Activated naive CD4-positive, alpha-beta T cell (primary cell): ENCODE data around the gene BAG1.
A peak's percentile ranks its signal among the peaks of the same experiment; 100 is the strongest.

Source experiments
- DNase-seq, 4 experiments: peaks; one replicate each; lab custom pipeline; 2025; lab: John Stamatoyannopoulos, UW

BAG1 gene

DNA sequence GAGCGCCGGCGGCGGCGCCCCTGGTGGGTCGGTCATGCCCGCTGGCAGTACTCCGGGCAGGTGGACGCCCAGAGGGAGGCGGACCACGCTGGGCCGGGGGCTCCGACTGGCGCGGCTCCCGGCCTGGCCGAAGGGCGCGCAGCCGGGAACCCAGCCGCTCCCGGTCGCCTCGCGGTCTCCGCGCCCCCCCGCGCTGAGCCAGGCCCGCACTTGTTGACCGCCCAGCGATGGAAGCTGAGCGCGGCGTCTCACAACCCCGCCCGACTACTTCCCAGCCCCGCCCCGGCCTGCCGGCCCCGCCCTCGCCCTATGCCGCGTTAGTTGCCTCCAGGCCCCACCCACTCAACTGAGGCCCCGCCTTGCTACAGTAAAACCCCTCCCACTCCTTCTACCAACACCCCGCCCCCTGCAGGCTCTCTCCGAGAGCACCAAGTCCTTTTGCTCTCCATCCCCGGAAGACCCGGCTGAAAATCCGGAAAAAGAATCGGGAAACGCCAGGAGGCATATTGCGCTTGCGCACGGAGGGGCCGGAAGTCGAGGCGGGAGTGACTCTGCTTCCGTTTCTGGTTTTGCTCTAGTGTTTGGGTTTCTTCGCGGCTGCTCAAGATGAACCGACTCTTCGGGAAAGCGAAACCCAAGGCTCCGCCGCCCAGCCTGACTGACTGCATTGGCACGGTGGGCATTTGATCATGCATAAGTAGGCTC, at the start of gene BAG1, which contains the start of gene CHMP5:
Gene BAG1, minus strand, starts transcription at position 236 of the 705 bp plus-strand sequence.
Gene CHMP5, plus strand, starts transcription at position 577 of the 705 bp plus-strand sequence. Its CDS starts 30 bp downstream, at position 607.
- peak; percentile 96 to 99 (median 99) for DNase-seq

DNA sequence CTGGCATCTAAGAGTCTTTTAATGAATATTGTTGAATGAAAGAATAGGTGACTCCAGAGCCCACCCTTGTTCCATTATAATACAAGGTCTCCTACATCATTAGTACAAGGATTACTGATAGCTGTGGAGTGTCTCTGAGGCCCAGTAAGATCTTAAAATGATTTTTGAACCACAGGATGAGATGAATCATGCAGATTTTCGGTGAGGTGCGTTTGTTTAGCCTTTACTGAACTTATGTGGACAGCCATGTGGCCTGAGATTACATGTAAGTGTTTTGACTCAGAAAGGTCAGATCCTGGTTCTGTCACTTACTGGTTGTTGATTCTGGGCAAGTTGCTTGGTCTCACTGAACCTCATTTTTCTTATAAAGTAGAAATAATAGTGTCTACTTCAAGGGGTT, 47.4 kb upstream of the BAG1 start:
- no peak for DNase-seq

DNA sequence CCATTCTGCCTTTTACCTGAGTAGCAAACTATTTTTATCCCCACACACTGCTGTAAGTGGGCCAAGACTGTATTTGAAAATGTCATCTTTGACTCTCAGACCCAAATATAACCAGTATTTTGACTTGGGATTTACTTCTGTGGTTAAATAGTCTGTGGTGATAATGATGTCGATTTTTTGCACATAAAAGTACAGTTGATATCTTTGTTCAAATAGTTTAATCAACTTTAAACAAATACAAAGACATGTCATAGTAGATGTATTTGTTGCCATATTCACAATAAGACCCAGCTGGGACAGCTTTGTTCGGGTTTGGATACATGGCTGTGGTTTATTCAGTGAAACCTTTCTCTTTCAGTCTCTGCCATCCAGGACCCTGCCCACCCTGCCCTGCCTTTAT, 46.2 kb upstream of the BAG1 start:
- no peak for DNase-seq

DNA sequence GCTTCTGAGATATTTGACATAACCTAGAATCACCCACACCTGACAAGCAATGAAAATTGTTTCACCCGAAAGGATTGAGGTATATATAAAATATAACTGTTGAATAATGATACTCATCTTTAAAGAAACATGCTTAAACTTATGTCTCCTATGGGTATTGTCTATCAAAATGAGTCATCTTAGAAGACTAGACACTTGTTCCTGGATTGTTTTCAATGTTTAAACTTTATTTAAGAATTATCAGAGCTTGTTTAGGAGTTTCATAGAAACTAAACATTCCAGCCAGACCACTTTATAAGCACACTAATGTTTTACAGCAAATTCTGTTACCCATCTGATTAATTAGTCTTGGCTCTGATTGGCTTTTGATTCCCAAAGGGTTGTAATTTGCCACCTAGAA, 45.4 kb upstream of the BAG1 start:
- DNase-seq = no peak

DNA sequence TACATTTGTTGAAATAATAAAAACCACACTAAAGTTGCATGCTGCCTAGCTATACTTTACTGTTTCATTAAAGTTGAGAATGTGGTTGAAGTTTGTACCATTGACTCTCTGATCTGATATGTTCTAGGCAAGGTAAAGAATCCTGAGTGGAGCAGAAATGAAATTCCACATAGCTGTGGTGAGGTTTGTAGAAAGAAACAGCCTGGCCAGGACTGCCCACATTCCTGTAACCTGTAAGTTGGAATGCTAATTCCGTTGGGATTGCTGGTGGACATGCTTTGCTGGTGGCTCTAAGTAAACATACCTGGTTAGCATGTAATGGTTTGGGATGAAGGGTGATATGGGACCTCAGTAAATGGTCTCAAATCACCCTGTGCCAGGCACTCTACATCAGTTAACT, 42.6 kb upstream of the BAG1 start:
- no peak for DNase-seq

DNA sequence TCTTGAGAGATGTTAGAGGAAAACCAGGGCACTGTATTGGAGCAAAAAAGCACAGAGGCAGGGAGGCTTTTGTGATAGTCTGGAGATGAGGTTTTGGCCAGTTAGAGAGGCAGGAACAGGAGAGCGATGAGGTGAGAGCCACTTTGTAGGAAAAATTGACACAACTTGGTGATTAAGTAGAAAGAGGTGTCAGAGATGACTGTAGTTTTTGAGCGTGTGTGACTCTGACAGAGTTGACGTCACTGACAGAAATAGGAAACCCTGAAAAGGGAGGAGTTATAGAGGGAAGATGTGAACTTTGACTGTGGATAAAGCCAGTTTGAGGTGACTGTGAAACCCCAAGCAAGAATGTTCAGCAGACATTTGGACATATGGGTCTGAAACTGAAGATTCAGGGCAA, 41.5 kb upstream of the BAG1 start:
- DNase-seq = no peak

DNA sequence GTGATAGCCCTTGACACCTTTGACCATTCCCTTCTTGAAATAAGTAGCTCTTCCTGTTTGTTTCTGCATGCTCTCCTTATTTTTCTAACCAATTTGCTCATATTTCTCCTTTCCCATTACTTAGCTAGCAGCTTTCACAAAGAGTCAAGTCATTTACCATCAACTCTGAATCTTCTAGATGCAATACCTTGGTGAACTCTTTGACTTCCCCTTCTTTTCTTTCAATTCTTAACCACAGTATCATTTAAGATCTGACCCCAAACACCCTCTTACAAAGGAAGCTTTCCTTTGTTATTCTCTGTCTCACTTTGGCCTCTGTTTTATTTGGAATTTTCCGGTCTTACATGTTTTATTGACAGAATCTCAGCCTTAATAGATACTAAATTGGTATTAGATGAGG, 39.9 kb upstream of the BAG1 start:
- no peak for DNase-seq

DNA sequence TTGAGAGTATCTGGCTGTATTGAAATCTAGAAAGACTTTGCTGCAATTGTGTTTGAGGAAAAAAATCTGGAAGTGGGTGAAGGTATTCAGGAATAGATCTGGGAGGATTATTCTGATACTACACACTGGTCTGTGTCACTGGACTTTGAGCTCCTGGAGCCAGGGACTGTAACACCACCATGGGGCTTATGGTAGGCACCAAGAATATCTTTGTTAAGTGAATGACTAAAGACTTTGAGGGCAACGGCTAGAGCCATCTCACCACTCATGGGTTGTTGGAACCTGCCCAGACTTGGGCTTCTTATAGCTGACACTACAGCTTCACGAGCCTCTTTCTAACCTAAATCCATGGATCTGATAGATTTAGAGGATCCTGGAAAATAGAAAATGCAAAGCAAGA, 36.0 kb upstream of the BAG1 start:
- no peak for DNase-seq

DNA sequence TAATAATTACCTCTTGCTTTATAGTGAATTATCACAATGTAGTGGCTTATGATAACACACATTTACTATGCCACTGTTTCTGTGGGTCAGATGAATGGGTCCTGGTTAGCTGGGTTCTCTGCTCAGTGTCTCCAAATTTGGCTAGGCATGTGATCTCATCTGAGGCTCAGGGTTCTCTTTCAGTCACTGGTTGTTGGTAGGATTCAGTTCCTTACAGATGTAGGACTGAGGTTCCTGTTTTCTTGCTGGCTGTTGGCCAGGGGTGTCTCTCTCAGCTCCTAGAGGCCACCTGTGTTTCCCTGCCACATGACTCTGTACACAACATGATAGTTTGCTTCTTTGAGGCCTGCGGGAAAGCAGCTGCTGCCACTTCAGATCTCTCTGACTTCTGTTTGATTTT, 32.9 kb upstream of the BAG1 start:
- DNase-seq = no peak

DNA sequence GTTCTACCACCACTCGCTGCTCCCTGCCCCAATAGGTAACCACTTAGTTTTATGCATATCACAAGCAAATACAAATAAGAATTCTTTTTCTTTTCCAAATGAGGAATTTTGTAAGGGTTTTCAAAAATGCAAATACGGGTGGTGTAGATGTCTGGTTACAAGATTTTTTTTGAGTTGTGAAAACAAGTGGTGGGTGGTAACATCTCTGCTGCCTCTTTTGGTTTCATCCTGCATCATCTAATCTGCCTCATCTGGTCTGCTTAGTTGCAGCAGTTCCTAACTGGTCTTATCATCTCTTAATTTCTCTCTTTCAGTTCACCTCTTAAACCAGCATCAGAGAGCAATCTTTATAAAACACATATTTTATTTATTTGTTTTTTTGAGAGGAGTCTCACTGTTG, 31.1 kb upstream of the BAG1 start:
- no peak for DNase-seq

DNA sequence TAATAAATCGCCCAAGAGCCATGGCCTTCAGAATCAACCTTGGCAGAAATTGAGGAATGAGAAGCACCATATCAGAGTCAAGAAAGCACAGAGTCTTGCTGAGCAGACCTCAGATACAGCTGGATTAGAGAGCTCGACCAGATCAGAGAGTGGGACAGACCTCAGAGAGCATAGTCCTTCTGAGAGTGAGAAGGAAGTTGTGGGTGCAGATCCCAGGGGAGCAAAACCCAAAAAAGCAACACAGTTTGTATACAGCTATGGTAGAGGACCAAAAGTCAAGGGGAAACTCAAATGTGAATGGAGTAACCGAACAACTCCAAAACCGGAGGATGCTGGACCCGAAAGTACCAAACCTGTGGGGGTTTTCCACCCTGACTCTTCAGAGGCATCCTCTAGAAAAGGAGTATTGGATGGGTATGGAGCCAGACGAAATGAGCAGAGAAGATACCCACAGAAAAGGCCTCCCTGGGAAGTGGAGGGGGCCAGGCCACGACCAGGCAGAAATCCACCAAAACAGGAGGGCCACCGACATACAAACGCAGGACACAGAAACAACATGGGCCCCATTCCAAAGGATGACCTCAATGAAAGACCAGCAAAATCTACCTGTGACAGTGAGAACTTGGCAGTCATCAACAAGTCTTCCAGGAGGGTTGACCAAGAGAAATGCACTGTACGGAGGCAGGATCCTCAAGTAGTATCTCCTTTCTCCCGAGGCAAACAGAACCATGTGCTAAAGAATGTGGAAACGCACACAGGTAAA, 30.3 kb upstream of the BAG1 start:
- no peak for DNase-seq

DNA sequence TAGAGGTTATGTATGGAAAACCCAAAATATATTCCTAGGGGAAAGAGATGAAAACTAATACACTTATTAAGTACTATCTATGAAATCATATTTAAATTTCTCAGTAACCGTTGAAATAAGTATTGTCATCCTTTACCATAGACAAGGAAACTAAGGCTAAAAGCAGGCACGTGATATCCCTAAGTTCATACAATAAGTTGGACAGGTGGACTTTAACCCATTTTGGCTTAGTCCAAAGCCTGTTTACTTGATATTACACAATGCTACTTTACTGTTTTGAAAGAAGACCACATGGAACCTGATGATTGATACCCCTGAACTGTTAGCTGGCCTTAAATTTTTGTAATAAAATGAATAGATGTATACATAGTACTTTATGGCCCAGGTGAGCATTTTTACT, 29.3 kb upstream of the BAG1 start:
- no peak for DNase-seq

DNA sequence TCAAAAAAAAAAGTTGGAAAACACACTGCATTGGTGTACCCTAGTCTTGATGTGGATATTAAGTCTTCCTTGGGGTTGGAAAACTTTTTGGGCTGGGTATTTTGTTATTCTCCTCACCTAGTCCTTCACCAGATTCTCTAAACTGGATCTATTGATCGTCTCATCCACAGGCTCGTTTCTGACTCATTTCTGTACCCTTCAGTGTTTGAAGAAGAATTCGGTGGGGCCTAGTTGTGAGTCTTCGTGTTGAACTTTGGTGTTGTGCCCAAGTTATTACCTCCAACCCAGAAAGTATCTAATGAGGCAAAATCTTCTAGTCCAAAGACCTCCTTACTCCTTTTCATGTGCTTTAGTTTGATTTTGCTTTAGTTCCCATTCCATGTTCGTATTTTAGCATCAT, 27.4 kb upstream of the BAG1 start:
- no peak for DNase-seq

DNA sequence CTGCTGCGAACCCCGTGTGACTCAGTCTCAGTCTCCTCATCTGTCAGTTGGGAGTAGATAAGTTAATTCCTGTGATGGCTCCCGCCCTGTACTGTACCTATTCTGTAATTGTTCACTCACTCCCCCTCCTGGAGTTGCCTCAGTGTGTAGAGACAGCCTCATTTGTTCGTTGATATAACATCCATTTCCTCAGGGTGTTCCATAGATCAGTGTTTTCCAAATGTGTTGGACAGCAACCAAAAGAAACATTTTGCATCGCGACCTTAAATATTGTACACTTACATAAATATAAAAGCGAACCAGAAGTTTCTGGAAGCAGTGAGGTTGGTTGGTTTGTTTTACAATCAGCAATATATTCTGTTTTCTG, 26.5 kb upstream of the BAG1 start:
- no peak for DNase-seq

DNA sequence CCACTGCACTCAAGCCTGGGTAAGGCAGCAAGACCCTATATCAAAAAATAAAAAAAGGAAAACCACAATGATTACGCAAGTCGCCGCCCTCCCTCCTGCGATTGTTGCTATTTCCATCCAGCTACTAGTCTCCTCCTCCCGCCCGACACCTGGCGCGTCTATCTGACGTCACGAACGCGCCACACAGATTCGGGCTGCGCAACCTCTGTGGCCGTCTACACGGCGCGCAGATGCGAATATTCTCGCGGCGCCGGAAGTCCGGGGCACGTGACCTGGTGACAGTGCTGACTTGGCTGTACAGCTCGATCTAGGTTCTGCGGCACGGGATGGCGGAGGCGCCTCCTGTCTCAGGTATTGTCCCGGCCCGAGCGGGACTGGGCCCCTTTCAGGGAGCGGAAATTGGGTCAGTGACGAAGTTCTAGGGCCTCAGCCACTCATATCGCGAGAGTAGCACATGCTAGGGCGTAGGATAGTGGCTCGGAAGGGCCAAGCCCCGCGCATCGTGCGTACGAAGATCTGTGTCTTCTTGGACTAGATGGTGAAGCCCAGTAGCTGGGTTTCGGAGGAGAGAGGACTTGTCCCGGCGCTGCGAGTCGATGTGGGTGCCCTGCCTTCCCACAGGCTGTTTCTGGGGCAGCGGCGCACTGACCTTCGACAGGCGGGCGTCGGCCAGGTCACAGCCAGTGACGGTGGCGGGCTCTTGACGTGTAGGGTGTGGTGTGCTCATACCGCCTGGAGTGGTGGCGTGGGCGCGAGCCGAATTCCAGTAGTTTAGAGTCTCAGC, 25.9 kb upstream of the BAG1 start, which contains the start of gene NFX1:
Gene NFX1, plus strand, starts transcription at position 270 of the 784 bp plus-strand sequence. Its CDS starts 57 bp downstream, at position 327.
- DNase-seq = peak; percentile 93 to 98 (median 96)

DNA sequence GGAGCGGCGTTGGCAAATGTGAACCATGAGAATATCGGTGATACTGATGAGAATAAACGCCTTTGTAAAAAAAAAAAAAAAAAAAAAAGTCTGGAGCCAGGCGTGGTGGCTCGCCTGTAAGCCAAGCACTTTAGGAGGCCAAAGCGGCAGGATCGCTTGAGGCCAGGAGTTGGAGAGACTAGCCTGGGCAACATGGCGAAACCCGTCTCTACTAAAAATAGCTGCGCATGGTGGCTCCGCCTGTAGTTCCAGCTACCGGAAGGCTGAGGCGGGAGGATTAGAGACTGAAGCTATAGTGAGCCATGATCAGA, 25.4 kb upstream of the BAG1 start:
- DNase-seq = no peak

DNA sequence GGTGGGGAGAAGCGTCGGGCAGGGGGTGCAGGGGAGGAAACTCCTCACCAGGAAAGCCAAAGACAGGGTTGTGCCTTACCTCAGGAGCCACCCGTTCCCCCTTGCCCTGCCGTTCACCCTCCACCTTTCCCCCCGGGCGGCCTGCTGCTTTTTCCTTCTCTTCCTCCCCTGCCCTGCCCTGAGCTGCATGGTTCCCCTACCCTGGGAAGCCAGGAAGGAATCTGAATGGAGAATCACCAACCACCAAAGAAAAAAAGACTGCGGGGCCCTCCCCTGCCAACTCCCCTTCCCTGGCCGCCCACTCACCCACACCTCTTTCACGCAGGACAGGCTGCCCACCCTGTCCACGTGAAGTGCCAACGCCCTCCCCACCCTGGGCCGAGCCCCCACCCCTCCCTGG, 25.0 kb upstream of the BAG1 start:
- no peak for DNase-seq

DNA sequence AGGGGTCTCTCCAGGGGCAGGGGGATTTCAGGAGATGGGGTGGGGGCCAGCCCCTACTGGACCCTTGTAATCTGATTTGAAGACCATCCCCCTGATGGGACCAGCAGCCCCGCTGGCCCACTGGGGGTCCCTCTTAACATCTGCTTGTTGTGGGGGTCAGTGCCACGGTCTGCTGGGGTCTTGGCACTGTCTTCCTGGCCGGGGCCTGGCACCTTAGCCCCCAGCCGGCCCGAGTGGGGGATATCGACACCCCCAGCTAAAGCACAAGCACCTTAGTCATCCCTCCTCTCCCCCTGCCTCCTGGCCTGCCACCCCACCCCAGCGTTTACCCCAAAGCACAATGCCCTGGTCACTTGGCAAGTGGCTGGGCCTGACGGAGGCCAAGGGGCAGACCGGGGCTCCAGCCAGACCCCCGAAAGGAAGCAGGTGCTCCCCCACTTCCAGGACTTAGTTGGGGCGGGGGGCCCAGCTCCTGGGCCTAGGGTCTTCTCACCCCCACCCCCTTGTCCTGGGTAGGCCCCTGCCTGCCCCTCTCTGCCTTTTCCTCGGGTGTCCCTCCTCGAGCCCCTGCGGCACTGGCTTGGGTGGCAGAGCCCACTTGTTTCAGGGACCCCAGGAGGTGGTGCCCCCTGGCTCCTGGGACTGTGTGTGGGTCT, 24.4 kb upstream of the BAG1 start:
- no peak for DNase-seq

DNA sequence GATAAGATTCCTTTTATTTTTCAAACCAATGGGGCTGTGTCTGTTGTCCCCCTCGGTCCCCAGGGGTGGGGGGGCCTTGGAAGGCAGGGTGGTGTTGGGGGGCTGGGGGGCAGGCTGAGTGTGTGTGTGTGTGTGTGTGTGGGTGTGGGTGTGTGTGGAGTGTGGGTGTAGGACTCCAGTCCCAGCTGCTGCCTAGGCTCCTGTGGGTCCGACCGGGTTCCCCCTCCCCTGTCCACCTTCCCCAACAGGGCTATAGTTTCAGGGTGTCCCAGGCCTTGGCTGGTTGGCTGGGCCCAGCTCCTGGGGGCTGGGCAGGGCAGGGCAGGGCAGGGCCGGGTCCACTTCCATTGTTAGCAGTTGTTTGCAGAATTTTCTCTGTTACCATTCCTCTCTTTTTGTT, 23.7 kb upstream of the BAG1 start:
- no peak for DNase-seq

DNA sequence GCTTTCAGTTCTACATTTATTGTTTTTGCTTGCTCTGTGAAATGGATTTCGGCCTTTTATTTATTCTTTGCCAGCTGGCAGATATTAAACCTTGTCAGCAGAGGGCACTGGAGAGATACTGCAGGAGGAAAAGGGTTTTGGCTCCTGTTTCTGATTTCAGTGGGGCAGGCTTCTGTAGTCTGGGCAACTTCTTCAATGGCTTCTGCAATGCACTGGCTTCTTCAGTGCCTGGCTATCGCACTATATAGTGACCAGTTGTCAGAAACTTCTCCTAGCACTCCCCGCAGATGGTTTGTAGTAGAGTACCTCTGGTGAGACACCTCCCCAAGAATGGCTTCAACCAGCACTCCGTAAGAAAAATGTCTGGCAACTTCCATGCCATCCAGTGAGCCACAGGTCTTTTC, 22.6 kb upstream of the BAG1 start:
- DNase-seq = peak in 1 of 4 experiments; percentile 7

DNA sequence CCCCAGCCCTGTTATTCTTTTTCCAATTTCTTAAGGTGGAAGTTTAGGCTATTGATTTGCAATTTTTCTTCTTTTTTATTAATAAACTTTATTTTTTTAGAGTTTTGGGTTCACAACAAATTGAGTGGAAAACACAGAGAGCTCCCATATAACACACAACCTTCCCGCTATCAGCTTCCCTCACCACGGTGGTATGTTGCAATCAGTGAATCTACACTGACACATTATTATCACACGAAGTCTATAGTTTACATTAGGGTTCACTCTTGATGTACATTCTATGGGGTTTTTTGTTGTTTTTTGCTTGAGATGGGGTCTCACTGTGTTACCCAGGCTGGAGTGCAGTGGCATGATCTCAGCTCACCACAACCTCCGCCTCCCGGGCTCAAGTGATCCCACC, 21.0 kb upstream of the BAG1 start:
- DNase-seq = no peak

DNA sequence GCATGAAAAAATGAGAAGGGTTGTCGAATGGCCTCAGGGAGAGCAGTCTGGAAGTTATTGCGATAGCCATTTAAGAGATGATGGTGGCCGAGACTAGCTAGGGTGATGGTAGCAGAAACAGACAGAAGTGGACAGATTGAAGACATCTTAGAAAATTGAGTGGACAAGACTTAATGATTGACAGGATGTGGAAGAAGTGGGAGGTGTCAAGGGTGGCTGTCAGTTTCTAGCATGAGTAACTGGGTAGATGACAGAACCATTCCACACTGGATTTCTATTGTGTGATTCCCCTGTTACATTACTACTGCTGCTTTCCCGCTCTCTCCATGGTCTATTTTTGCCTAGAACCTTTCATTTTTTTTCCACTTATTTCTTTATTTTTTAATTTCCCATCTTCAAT, 13.0 kb upstream of the BAG1 start:
- DNase-seq = no peak

DNA sequence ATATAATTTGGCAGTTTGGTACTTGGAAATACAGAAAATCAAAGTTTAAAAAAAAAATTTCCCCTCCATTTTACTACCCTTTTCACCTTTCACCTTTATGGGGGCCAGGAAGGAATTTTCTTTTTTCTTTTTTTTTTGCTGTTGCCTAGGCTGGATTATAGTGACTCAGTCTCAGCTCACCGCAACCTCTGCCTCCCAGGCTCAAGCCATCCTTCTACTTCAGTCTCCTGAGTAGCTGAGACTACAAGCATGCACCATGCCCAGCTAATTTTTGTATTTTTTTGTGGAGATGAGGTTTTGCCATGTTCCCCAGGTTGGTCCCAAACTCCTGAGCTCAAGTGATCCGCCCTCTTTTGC, 9.4 kb upstream of the BAG1 start:
- no peak for DNase-seq
